ENCODE measurements around the gene SPATA6L.
A peak's percentile ranks its signal among the peaks of the same experiment; 100 is the strongest.

The SPATA6L gene

GRCh38 chr9:4596165-4596922 lies 69.9 kb downstream of the SPATA6L start:
- Histone ChIP-seq H3K9me3 (ENCODE audit: low read length) (no peaks in the 10 kb centered on the region), H3K4me3 (ENCODE audit: low read depth, low read length, poor library complexity, severe bottlenecking) (no peak overlapping the region), H3K9me2 (ENCODE audit: low read depth, low read length) (no peaks in the 10 kb centered on the region), H3K36me3 (ENCODE audit: insufficient read depth, low read length) (peaks cover 9% of the 10 kb centered on the region; the same call in 1 of the 2 replicates), H4K20me1 (ENCODE audit: insufficient read depth, low read length) (no peaks in the 10 kb centered on the region), H2AFZ (ENCODE audit: low read length) (no peak overlapping the region), H3K27me3 (ENCODE audit: insufficient read depth, low read length) (no peaks in the 10 kb centered on the region), H3K9ac (ENCODE audit: low read length) (no peak overlapping the region), H3F3A (ENCODE audit: insufficient read depth, low read length) (no peaks in the 10 kb centered on the region), H3K79me2 (ENCODE audit: insufficient read depth, low read length) (no peaks in the 10 kb centered on the region), H3K27ac (ENCODE audit: low read depth, low read length, poor library complexity, severe bottlenecking) (no peak overlapping the region), H3K4me2 (ENCODE audit: low read length) (peak overlapping the region; percentile 6; the same call in 1 of the 2 replicates), H3K4me1 (ENCODE audit: insufficient read depth, low read length, severe bottlenecking) (peaks cover 11% of the 10 kb centered on the region)
- 0 out of 2 replicates have a peak, but pooled peaks have one; percentile 14 for TF ChIP-seq CTCF (IDR thresholded peaks at IDR 0.05; ENCODE audit: low read length)
- TF ChIP-seq EZH2 (IDR thresholded peaks at IDR 0.05; ENCODE audit: borderline replicate concordance, low read length), result no peak

- Histone ChIP-seq H3K27ac (ENCODE audit: low read depth, low read length, poor library complexity, severe bottlenecking) (no peak overlapping the region), H3K4me3 (ENCODE audit: low read depth, low read length, poor library complexity, severe bottlenecking) (no peak overlapping the region), H3K4me1 (ENCODE audit: insufficient read depth, low read length, severe bottlenecking) (peaks cover 8% of the 10 kb centered on the region), H4K20me1 (ENCODE audit: insufficient read depth, low read length) (no peaks in the 10 kb centered on the region), H3K9me2 (ENCODE audit: low read depth, low read length) (no peaks in the 10 kb centered on the region), H3K9me3 (ENCODE audit: low read length) (no peaks in the 10 kb centered on the region), H3K36me3 (ENCODE audit: insufficient read depth, low read length) (peaks cover 9% of the 10 kb centered on the region; the same call in 1 of the 2 replicates), H3K9ac (ENCODE audit: low read length) (no peak overlapping the region), H3K79me2 (ENCODE audit: insufficient read depth, low read length) (no peaks in the 10 kb centered on the region), H3K4me2 (ENCODE audit: low read length) (no peak overlapping the region), H3F3A (ENCODE audit: insufficient read depth, low read length) (no peaks in the 10 kb centered on the region), H2AFZ (ENCODE audit: low read length) (no peak overlapping the region), H3K27me3 (ENCODE audit: insufficient read depth, low read length) (no peaks in the 10 kb centered on the region)
- TF ChIP-seq CTCF (IDR thresholded peaks at IDR 0.05; ENCODE audit: low read length), result no peak
- no peak for TF ChIP-seq EZH2 (IDR thresholded peaks at IDR 0.05; ENCODE audit: borderline replicate concordance, low read length)
These were observed 71.3 kb downstream of the SPATA6L start for GRCh38 chr9:4594994-4595393.

- Histone ChIP-seq H3F3A (ENCODE audit: insufficient read depth, low read length) (no peaks in the 10 kb centered on the region), H2AFZ (ENCODE audit: low read length) (no peak overlapping the region), H3K9me3 (ENCODE audit: low read length) (no peaks in the 10 kb centered on the region), H4K20me1 (ENCODE audit: insufficient read depth, low read length) (no peaks in the 10 kb centered on the region), H3K27ac (ENCODE audit: low read depth, low read length, poor library complexity, severe bottlenecking) (no peak overlapping the region), H3K9me2 (ENCODE audit: low read depth, low read length) (no peaks in the 10 kb centered on the region), H3K9ac (ENCODE audit: low read length) (no peak overlapping the region), H3K4me2 (ENCODE audit: low read length) (no peak overlapping the region), H3K36me3 (ENCODE audit: insufficient read depth, low read length) (peaks cover 9% of the 10 kb centered on the region; the same call in 1 of the 2 replicates), H3K4me3 (ENCODE audit: low read depth, low read length, poor library complexity, severe bottlenecking) (no peak overlapping the region), H3K79me2 (ENCODE audit: insufficient read depth, low read length) (no peaks in the 10 kb centered on the region), H3K27me3 (ENCODE audit: insufficient read depth, low read length) (no peaks in the 10 kb centered on the region), H3K4me1 (ENCODE audit: insufficient read depth, low read length, severe bottlenecking) (peaks cover 8% of the 10 kb centered on the region)
- TF ChIP-seq EZH2 (IDR thresholded peaks at IDR 0.05; ENCODE audit: borderline replicate concordance, low read length), result no peak
- TF ChIP-seq CTCF (IDR thresholded peaks at IDR 0.05; ENCODE audit: low read length), result no peak
These were observed 71.7 kb downstream of the SPATA6L start for GRCh38 chr9:4594545-4594944.
